D721Med (cell line): ENCODE measurements around the gene NECTIN2.
A peak's percentile ranks its signal among the peaks of the same experiment; 100 is the strongest.
"Not testable (repeated sequence)": the region's sequence is repeated elsewhere in the genome, so short reads cannot be mapped to it uniquely, and the experiment has no call there.

ENCODE experiments used
- DNase-seq: peaks from one replicate; pipeline ENCODE4 v3.0.0; 2011; ENCODE audit warnings: low spot score; ENCODE audit not compliant: insufficient read length
- FAIRE-seq: peaks from 2 replicates; lab custom pipeline; 2011; peaks lifted over from hg19 to GRCh38; lab: Jason Lieb, UNC
- CTCF ChIP-seq: IDR thresholded peaks from 2 replicates; pipeline ENCODE4 v1.5.1; 2012; ENCODE audit warnings: mild to moderate bottlenecking, control low read depth; ENCODE audit not compliant: insufficient read depth; ENCODE audit errors: missing control alignments

NECTIN2 gene

DNA sequence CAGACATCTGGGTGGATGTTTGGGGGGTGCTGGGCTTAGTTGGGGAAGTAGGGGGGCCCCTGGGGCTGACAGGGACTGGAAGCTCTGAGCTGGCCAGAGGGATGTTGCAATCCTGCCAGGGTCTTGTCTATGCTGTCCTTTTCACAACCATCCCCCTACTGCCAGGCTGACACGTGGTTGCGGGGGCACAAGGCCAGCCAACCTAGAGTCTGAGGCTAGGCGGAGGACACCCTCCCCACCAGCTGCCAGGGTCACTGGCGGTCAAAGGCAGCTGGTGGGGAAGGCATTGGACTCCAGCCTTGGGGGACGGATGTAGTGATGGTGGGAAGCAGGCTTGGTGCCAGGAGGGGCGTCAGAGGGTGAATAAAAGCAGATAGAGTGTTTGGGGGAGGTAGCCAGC lies 66.8 kb downstream of the NECTIN2 start:
- TF ChIP-seq CTCF: no peak
- FAIRE-seq: no peak
- DNase-seq: no peak

DNA sequence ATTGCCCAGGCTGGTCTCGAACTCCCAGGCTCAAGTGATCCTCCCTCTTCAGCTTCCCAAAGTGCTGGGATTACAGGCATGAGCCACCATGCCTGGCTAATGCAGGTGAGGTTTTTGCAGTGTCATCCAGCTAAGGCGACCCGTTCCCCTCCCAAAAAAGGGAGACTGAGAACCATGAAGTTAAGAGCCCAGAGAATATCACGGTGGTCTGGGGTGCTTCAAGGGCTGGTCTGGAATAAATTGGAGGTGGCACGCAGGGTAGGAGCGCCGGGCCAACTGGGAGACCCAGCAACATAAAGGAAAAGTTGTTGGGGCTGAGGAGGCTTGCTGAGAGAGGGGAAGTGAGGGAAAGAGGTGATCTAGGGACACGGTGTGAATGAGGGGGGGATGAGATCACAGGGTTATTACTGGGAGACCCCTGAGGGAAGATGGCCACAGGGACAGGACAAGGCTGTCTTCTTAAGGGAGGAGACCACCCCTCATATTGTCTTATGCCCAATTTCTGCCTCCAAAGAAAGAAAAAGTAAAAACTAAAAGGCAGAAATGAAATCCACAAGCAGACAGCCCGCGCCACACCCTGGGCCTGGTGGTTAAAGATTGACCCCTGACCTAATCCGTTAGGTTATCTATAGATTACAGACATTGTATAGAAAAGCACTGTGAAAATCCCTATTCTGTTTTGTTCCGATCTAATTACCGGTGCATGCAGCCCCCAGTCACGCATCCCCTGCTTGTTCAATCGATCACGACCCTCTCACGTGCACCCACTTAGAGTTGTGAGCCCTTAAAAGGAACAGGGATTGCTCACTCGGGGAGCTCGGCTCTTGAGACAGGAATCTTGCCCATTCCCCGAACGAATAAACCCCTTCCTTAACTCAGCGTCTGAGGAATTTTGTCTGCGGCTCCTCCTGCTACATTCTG lies 67.7 kb downstream of the NECTIN2 start:
- DNase-seq, FAIRE-seq: not testable (repeated sequence)

DNA sequence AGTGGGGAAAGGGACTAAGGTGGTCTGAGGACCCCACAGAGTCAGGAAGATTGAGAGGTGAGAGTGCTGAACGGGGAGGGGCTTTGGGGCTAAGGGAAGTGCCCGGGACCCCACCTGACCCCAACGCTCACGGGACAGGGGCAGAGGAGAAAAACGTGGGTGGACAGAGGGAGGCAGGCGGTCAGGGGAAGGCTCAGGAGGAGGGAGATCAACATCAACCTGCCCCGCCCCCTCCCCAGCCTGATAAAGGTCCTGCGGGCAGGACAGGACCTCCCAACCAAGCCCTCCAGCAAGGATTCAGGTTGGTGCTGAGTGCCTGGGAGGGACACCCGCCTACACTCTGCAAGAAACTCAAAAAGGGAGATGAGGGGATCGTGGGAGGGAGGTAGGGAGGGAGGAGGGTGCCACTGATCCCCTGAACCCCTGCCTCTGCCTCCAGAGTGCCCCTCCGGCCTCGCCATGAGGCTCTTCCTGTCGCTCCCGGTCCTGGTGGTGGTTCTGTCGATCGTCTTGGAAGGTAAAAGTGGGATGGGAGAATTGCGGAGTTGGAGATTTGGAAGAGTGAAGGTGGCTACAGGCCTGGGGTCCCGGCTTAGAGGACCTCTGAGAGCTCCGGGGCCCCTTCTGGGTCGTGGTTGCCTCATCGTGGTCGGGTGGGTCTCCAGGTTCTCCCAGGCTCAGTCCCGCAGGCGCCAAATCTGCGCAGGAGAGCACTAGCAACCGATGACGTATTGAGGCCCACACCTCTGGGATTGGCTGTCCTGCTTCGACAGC lies 68.5 kb downstream of the NECTIN2 start, which contains the start of gene APOC1:
Gene APOC1 (plus strand): TSS at position 176 of the 774 bp plus-strand sequence. CDS start 284 bp downstream, at position 460.
- not testable (repeated sequence) for FAIRE-seq
- DNase-seq: peak; percentile 94

- no peak for FAIRE-seq
- no peak for DNase-seq
- TF ChIP-seq CTCF: no peak
Measured at GRCh38 chr19:44924243-44924725, 78.2 kb downstream of the NECTIN2 start.

DNA sequence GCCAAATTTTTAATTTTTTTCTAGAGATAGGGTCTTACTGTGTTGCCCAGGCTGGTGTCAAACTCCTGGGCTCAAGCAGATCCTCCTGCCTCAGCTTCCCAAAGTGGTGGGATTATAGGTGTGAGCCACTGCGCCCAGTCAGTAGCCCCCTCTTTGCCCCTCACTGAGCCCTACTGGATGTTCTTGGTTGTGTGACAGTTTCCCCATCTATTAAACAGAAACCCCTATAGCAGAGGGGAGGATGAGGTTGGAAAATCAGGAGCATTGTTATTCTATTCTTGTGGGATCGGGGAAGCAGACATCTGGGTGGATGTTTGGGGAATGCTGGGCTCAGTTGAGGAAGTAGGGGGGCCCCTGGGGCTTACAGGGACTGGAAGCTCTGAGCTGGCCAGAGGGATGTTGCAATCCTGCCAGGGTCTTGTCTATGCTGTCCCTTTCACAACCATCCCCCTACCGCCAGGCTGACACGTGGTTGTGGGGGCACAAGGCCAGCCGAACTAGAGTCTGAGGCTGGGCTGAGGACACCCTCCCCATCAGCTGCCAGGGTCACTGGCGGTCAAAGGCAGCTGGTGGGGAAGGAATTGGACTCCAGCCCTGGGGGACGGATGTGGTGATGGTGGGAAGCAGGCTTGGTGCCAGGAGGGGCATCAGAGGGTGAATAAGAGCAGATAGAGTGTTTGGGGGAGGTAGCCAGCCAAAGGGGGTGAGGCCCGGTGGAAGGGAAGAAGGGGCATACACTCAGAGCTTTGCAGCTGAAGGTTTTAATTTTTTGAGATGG lies 79.2 kb downstream of the NECTIN2 start:
- no peak for FAIRE-seq
- DNase-seq: no peak
- TF ChIP-seq CTCF: no peak

DNA sequence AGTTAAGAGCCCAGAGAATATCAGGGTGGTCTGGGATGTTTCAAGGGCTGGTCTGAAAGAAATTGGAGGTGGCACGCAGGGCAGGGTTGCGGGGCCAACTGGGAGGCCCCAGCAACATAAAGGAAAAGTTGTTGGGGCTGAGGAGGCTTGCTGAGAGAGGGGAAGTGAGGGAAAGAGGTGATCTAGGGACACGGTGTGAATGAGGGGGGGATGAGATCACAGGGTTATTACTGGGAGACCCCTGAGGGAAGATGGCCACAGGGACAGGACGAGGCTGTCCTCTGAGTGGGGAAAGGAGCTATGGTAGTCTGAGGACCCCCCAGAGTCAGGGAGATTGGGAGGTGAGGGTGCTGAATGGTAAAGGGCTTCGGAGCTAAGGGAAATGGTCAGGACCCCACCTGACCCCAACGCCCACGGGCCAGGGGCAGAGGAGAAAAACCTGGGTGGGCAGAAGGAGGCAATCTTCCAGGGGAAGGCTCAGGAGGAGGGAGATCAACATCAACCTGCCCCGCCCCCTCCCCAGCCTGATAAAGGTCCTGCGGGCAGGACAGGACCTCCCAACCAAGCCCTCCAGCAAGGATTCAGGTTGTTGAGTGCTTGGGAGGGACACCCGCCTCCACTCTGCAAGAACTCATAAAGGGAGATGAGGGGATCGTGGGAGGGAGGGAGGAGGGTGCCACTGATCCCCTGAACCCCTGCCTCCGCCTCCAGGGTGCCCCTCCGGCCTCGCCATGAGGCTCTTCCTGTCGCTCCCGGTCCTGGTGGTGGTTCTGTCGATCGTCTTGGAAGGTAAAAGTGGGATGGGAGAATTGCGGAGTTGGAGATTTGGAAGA lies 80.4 kb downstream of the NECTIN2 start:
- FAIRE-seq, DNase-seq: not testable (repeated sequence)

- FAIRE-seq (no peak), DNase-seq (no peak)
- TF ChIP-seq CTCF: no peak
Measured at GRCh38 chr19:44927746-44928145, 81.6 kb downstream of the NECTIN2 start.
